ENCODE measurements around the gene AXIN1. TPM values are rescaled to one million over a fixed set of nuclear protein-coding genes. Genes with fewer than 3 reads are reported as not detected.

The AXIN1 gene
- total RNA-seq, 1 experiment from 2014 or later: 49.8 TPM

DNA sequence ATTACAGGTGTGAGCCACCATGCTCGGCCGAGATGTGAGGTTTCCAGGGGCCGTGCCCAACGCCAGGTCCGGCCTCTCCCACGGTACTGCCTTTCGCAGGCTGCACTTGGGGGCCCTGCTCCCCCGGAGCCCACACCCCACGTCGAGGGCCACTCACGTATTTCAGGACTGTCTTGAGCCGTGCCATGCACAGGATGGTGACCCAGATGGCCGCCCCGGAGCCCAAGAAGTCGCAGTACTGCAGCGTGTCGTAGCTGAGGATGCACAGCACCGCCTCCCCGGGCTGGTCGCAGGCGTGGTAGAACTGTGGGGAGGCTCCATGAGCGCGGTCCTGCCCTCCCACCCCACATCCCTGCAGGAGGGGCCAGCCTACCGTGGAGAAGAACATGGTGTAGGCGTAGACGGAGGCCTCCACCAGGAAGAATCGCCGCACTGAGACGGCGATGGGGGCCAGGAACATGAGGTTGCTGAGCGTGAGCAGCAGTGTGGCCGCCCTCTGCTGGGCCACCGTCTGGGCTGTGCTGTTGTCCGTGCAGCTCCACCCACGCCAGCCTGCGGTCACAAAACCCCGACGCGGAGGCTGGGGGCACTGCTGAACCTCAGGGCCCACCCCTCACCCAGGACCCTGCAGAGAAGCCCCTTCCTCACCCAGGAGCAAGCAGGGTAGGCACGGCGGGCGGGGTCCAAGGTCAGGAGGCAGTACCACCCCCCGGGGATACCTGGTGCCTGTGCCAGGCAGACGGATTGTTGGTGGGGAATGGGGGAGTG, 21.5 kb upstream of the AXIN1 start:
- Mint-ChIP-seq H3K4me1 (ENCODE audit: low read depth, unreplicated experiment) (no peaks in the 10 kb centered on the region), H3K9me3 (ENCODE audit: low read depth, unreplicated experiment) (no peaks in the 10 kb centered on the region), H3K36me3 (ENCODE audit: insufficient read depth, unreplicated experiment) (peaks cover 39% of the 10 kb centered on the region), H3K27ac (ENCODE audit: unreplicated experiment) (no peak overlapping the region), H3K4me3 (ENCODE audit: low read depth, unreplicated experiment) (no peak overlapping the region), H3K27me3 (ENCODE audit: unreplicated experiment) (no peaks in the 10 kb centered on the region)
- DNase-seq: no peak
- intact Hi-C loops (cut with micrococcal nuclease; ENCODE audit: unreplicated experiment): no loop called here
- TF ChIP-seq, protein P1, sequence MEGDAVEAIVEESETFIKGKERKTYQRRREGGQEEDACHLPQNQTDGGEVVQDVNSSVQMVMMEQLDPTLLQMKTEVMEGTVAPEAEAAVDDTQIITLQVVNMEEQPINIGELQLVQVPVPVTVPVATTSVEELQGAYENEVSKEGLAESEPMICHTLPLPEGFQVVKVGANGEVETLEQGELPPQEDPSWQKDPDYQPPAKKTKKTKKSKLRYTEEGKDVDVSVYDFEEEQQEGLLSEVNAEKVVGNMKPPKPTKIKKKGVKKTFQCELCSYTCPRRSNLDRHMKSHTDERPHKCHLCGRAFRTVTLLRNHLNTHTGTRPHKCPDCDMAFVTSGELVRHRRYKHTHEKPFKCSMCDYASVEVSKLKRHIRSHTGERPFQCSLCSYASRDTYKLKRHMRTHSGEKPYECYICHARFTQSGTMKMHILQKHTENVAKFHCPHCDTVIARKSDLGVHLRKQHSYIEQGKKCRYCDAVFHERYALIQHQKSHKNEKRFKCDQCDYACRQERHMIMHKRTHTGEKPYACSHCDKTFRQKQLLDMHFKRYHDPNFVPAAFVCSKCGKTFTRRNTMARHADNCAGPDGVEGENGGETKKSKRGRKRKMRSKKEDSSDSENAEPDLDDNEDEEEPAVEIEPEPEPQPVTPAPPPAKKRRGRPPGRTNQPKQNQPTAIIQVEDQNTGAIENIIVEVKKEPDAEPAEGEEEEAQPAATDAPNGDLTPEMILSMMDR (IDR thresholded peaks at IDR 0.05; ENCODE audit: unreplicated experiment): no peak
- no TSS peak for BruUV-seq (replicated peaks)
- CTCF ChIA-PET: no interaction called here

DNA sequence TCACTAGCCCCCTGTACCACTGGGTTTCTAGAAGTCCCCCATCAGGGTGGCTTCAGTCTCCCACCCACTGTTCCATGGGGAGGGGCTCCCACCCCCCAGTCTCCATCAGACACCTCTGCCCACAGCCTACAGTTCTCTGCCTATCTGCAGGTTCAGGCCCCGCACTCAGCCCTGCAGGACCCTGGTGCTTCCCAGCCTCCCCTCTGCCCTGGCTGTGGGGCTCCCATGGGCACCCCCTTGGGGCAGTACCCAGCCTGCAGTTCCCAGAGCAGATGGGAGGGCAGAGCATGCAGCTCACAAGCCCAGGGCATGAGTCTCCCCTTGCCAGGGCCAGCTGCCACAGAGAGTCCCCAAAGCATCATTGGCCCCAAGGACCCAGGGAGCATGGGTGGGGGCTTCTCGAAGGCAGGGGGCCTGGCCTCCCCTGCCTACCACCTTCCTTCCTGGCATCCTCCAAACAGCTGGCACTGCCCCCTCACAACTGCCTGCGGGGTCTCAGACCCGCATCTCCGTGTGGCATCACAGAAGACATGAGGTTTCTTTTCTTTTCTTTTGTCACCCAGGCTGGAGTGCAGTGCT, 20.6 kb upstream of the AXIN1 start:
- no peak overlapping the region for H3K4me3 Mint-ChIP-seq (ENCODE audit: low read depth, unreplicated experiment)
- H3K27me3 Mint-ChIP-seq (ENCODE audit: unreplicated experiment): no peaks in the 10 kb centered on the region
- H3K4me1 Mint-ChIP-seq (ENCODE audit: low read depth, unreplicated experiment): no peaks in the 10 kb centered on the region

DNA sequence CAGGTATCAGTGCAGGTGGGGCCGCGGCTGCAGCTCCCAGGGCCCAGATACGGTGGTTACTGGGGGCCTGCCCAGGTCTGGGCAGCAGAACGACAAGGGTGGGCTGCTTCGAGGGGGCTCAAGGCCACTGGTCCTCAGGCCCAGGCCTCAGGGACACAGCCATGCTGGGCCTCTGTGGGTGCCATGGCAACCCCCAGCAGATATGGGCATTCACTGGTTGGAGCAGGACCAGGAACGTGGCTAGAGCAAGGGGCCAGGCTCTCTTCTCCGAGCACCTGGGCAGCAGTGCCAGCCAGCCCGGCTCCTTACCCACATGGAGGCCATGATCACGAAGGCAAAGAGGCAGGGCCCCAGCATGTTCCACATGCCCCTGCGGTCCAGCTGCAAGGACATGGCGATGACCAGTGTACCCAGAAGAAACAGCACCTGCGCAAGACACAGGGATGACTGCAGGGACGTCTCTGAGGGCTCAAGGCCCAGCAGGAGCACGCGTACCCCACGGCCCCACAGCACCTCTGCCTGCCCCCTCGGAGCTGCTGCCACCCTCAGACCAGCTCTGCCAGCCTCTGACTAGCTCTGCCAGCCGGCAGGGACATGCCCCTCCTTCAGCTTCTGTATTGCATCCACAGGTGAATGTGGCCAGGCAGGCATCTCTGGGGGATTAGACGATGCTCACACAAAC, 19.9 kb upstream of the AXIN1 start:
- intact Hi-C loops (cut with micrococcal nuclease; ENCODE audit: unreplicated experiment): no loop called here
- no peaks in the 10 kb centered on the region for H3K9me3 Mint-ChIP-seq (ENCODE audit: low read depth, unreplicated experiment)
- TF ChIP-seq, protein P1 (IDR thresholded peaks at IDR 0.05; ENCODE audit: unreplicated experiment): no peak
- no peak overlapping the region for H3K27ac Mint-ChIP-seq (ENCODE audit: unreplicated experiment)
- no TSS peak for BruUV-seq (replicated peaks)
- no peaks in the 10 kb centered on the region for H3K27me3 Mint-ChIP-seq (ENCODE audit: unreplicated experiment)
- H3K4me3 Mint-ChIP-seq (ENCODE audit: low read depth, unreplicated experiment): no peak overlapping the region
- peaks cover 51% of the 10 kb centered on the region for H3K36me3 Mint-ChIP-seq (ENCODE audit: insufficient read depth, unreplicated experiment)
- no peaks in the 10 kb centered on the region for H3K4me1 Mint-ChIP-seq (ENCODE audit: low read depth, unreplicated experiment)
- DNase-seq: no peak
- CTCF ChIA-PET: no interaction called here

More for the DNA sequence above, 20.6 kb upstream of the AXIN1 start:
- H3K27ac Mint-ChIP-seq (ENCODE audit: unreplicated experiment): no peak overlapping the region
- CTCF ChIA-PET: no interaction called here
- peaks cover 49% of the 10 kb centered on the region for H3K36me3 Mint-ChIP-seq (ENCODE audit: insufficient read depth, unreplicated experiment)
- DNase-seq: no peak
- no peaks in the 10 kb centered on the region for H3K9me3 Mint-ChIP-seq (ENCODE audit: low read depth, unreplicated experiment)
- intact Hi-C loops (cut with micrococcal nuclease; ENCODE audit: unreplicated experiment): no loop called here
- TF ChIP-seq, protein P1 (IDR thresholded peaks at IDR 0.05; ENCODE audit: unreplicated experiment): no peak
- BruUV-seq (replicated peaks): no TSS peak

DNA sequence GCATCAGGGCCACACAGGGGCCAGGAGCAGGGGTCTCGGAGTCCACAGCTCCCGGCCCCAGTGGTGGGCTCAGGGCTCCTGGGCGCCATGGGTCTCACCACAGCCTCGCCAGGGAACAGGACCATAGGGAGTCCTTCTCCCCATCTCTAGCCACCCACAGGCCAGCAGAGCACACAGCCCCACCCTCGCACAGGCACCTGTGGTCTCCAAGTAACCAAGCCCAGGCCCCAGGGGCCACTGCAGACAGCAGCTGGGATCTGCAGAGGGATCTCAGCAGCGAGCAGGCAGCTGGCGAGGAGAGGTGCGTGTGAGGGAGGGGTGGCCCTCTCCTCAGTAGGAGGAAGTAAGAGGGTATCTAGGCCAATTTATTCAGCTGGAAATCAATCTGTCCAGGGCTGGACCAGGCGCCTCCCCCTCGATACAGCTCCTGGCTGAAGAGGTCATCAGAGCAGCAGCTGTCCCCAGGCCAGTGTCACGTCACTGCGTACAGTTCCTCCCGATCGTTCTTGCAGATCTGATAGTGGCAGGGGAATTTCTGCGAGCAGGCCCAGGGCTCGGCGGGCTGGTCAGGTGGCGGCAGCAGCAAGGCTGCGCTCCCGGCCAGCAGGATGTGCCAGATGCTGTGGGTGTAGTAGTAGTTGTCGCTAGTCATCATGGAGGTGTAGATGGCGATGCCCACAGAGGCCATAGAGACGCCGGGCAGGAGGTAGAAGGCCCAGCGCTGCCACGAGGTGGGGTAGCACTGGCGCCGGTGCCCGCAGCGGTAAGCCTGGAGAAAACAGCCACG, 19.2 kb upstream of the AXIN1 start:
- Mint-ChIP-seq H3K27me3 (ENCODE audit: unreplicated experiment) (no peaks in the 10 kb centered on the region), H3K36me3 (ENCODE audit: insufficient read depth, unreplicated experiment) (peaks cover 58% of the 10 kb centered on the region), H3K4me1 (ENCODE audit: low read depth, unreplicated experiment) (no peaks in the 10 kb centered on the region), H3K4me3 (ENCODE audit: low read depth, unreplicated experiment) (no peak overlapping the region), H3K27ac (ENCODE audit: unreplicated experiment) (no peak overlapping the region), H3K9me3 (ENCODE audit: low read depth, unreplicated experiment) (no peaks in the 10 kb centered on the region)
- CTCF ChIA-PET: interaction anchor here (1.0 to 1.8 kb wide), 2 partner anchors 8 to 275 kb away, joined by 6 to 8 read pairs; no protein-coding TSS in a partner anchor
- DNase-seq: no peak
- intact Hi-C loops (cut with micrococcal nuclease; ENCODE audit: unreplicated experiment): no loop called here
- TF ChIP-seq, protein P1 (IDR thresholded peaks at IDR 0.05; ENCODE audit: unreplicated experiment): no peak
- no TSS peak for BruUV-seq (replicated peaks)

Data from Calu3 (cell line).